OCI-LY3 (cell line): ENCODE results near the gene HNRNPA3.

Source experiments
- H2AFZ ChIP-seq: fragments of 200-600, 300-600 bp; shearing (Covaris generic); 2 replicates; pipeline ENCODE4 v1.6.0; 2014; ENCODE audit warnings: antibody characterized with exemption, low read depth, low read length
- H3K27ac ChIP-seq: fragments of 200-600, 300-600 bp; sonication (generic); 2 replicates; pipeline ENCODE4 v1.5.1; 2014; ENCODE audit warnings: mild to moderate bottlenecking, low read length, moderate library complexity, mixed read lengths
- H3K27me3 ChIP-seq: fragments of 200-600, 300-600 bp; sonication (generic); 2 replicates; pipeline ENCODE4 v1.6.1; 2014; ENCODE audit warnings: low read depth, low read length, mixed read lengths
- H3K36me3 ChIP-seq: fragments of 200-600, 300-600 bp; sonication (generic); replicated peaks from 2 replicates; pipeline ENCODE3; 2014; ENCODE audit warnings: low read depth, low read length, mixed read lengths
- H3K4me1 ChIP-seq: fragments of 300-600, 200-600 bp; sonication (generic); 2 replicates; pipeline ENCODE4 v1.6.1; 2014; ENCODE audit warnings: low read length, mixed read lengths
- H3K4me2 ChIP-seq: fragments of 200-600, 300-600 bp; sonication (generic); 2 replicates; pipeline ENCODE4 v1.6.1; 2014; ENCODE audit warnings: low read length, mixed read lengths
- H3K4me3 ChIP-seq: fragments of 300-600, 200-600 bp; sonication (generic); 2 replicates; pipeline ENCODE4 v1.5.1; 2014; ENCODE audit warnings: antibody characterized with exemption, mild to moderate bottlenecking, low read length, moderate library complexity
- H3K79me2 ChIP-seq: fragments of 300-600, 200-600 bp; shearing (Covaris generic); 2 replicates; pipeline ENCODE4 v1.6.1; 2014; ENCODE audit warnings: mild to moderate bottlenecking, low read length, mixed read lengths
- H3K9ac ChIP-seq: fragments of 300-600, 200-600 bp; shearing (Covaris generic); 2 replicates; pipeline ENCODE4 v1.6.0; 2014; ENCODE audit warnings: mild to moderate bottlenecking, low read length, moderate library complexity
- H3K9me3 ChIP-seq: fragments of 200-600, 300-600 bp; shearing (Covaris generic); 2 replicates; pipeline ENCODE4 v1.6.1; 2014; ENCODE audit warnings: low read length, mixed read lengths; ENCODE audit not compliant: insufficient read depth
- H4K20me1 ChIP-seq: fragments of 200-600, 300-600 bp; sonication (generic); 2 replicates; pipeline ENCODE4 v1.6.1; 2016; ENCODE audit warnings: low read length, mixed read lengths; ENCODE audit not compliant: insufficient read depth
- CTCF ChIP-seq: fragments of 200-600, 300-600 bp; sonication (generic); IDR thresholded peaks from 2 replicates; pipeline ENCODE4 v1.5.1; 2014; ENCODE audit warnings: antibody characterized with exemption, low read length, low read depth
- EZH2phosphoT487 ChIP-seq: fragments of 200-600 bp; shearing (Covaris generic); IDR thresholded peaks from 2 replicates; pipeline ENCODE4 v1.6.1; 2018; ENCODE audit warnings: antibody characterized with exemption, mixed run types, low read depth

Gene HNRNPA3

GRCh38 chr2:177256026-177256425, 43.4 kb downstream of the HNRNPA3 start:
- Histone ChIP-seq H4K20me1 (peaks cover 80% of the 10 kb centered on the region), H3K27ac (no peak overlapping the region)

GRCh38 chr2:177256695-177257094, 44.1 kb downstream of the HNRNPA3 start:
- TF ChIP-seq CTCF = no peak
- no peak for TF ChIP-seq EZH2phosphoT487
- Histone ChIP-seq H3K36me3 (peaks cover 9% of the 10 kb centered on the region), H3K4me3 (no peak overlapping the region), H3K27ac (no peak overlapping the region), H3K9ac (no peak overlapping the region), H3K27me3 (no peaks in the 10 kb centered on the region), H3K4me1 (0 out of 2 replicates have a peak, but pooled peaks cover 3% of the 10 kb centered on the region), H3K4me2 (no peak overlapping the region), H2AFZ (no peak overlapping the region), H3K9me3 (peaks cover 3% of the 10 kb centered on the region; the same call in 1 of the 2 replicates), H4K20me1 (peaks cover 82% of the 10 kb centered on the region), H3K79me2 (peaks cover 100% of the 10 kb centered on the region)

More at GRCh38 chr2:177256026-177256425, 43.4 kb downstream of the HNRNPA3 start:
- no peak overlapping the region for H3K9ac ChIP-seq
- H3K4me1 ChIP-seq = 0 out of 2 replicates have a peak, but pooled peaks cover 3% of the 10 kb centered on the region
- H3K9me3 ChIP-seq = peaks cover 3% of the 10 kb centered on the region; the same call in 1 of the 2 replicates
- no peaks in the 10 kb centered on the region for H3K27me3 ChIP-seq
- no peak overlapping the region for H2AFZ ChIP-seq
- H3K36me3 ChIP-seq = peaks cover 9% of the 10 kb centered on the region
- TF ChIP-seq EZH2phosphoT487 (no peak), CTCF (no peak)
- no peak overlapping the region for H3K4me2 ChIP-seq
- H3K4me3 ChIP-seq = no peak overlapping the region
- H3K79me2 ChIP-seq = peaks cover 100% of the 10 kb centered on the region

GRCh38 chr2:177257471-177257870, 44.9 kb downstream of the HNRNPA3 start:
- TF ChIP-seq CTCF (no peak), EZH2phosphoT487 (no peak)
- Histone ChIP-seq H3K9ac (no peak overlapping the region), H3K4me1 (peaks cover 9% of the 10 kb centered on the region), H3K27ac (no peak overlapping the region), H3K79me2 (peaks cover 100% of the 10 kb centered on the region), H3K4me2 (no peak overlapping the region), H3K36me3 (peaks cover 9% of the 10 kb centered on the region), H3K27me3 (no peaks in the 10 kb centered on the region), H3K4me3 (no peak overlapping the region), H3K9me3 (peaks cover 3% of the 10 kb centered on the region; the same call in 1 of the 2 replicates), H2AFZ (no peak overlapping the region), H4K20me1 (peaks cover 83% of the 10 kb centered on the region)

- H3K36me3 ChIP-seq = peaks cover 9% of the 10 kb centered on the region
- no peaks in the 10 kb centered on the region for H3K27me3 ChIP-seq
- peaks cover 100% of the 10 kb centered on the region for H3K79me2 ChIP-seq
- no peak overlapping the region for H3K9ac ChIP-seq
- TF ChIP-seq EZH2phosphoT487 = no peak
- H2AFZ ChIP-seq = no peak overlapping the region
- no peak overlapping the region for H3K4me3 ChIP-seq
- peaks cover 15% of the 10 kb centered on the region for H3K4me1 ChIP-seq
- peaks cover 83% of the 10 kb centered on the region for H4K20me1 ChIP-seq
- H3K27ac ChIP-seq = no peak overlapping the region
- no peak overlapping the region for H3K4me2 ChIP-seq
- H3K9me3 ChIP-seq = peaks cover 3% of the 10 kb centered on the region; the same call in 1 of the 2 replicates
Observed at GRCh38 chr2:177258059-177258458, 45.5 kb downstream of the HNRNPA3 start.
